ENCODE results near the gene TC2N.
"Not testable (repeated sequence)": the region's sequence is repeated elsewhere in the genome, so short reads cannot be mapped to it uniquely, and the experiment has no call there.

The TC2N gene

GRCh38 chr14:91750634-91751198 is 116.6 kb downstream of the TC2N start:
- TF ChIP-seq CTCF (IDR thresholded peaks at IDR 0.05; ENCODE audit: extremely low read depth, missing control alignments) = no peak
- no peak for DNase-seq (ENCODE audit: low spot score)

- DNase-seq (ENCODE audit: low spot score) = no peak
- TF ChIP-seq CTCF (IDR thresholded peaks at IDR 0.05; ENCODE audit: extremely low read depth, missing control alignments) = no peak
Measured at GRCh38 chr14:91749868-91750267, 117.5 kb downstream of the TC2N start.

- no peak for TF ChIP-seq CTCF (IDR thresholded peaks at IDR 0.05; ENCODE audit: extremely low read depth, missing control alignments)
- no peak for DNase-seq (ENCODE audit: low spot score)
Measured at GRCh38 chr14:91748049-91748448, 119.3 kb downstream of the TC2N start.

- TF ChIP-seq CTCF (IDR thresholded peaks at IDR 0.05; ENCODE audit: extremely low read depth, missing control alignments) = no peak
- DNase-seq (ENCODE audit: low spot score) = no peak
Measured at GRCh38 chr14:91745344-91745743, 122.0 kb downstream of the TC2N start.

- no peak for TF ChIP-seq CTCF (IDR thresholded peaks at IDR 0.05; ENCODE audit: extremely low read depth, missing control alignments)
- no peak for DNase-seq (ENCODE audit: low spot score)
Measured at GRCh38 chr14:91744068-91744480, 123.3 kb downstream of the TC2N start.

GRCh38 chr14:91743305-91743653 is 124.1 kb downstream of the TC2N start:
- no peak for TF ChIP-seq CTCF (IDR thresholded peaks at IDR 0.05; ENCODE audit: extremely low read depth, missing control alignments)
- no peak for DNase-seq (ENCODE audit: low spot score)

GRCh38 chr14:91742621-91743304 is 124.6 kb downstream of the TC2N start:
- TF ChIP-seq CTCF (IDR thresholded peaks at IDR 0.05; ENCODE audit: extremely low read depth, missing control alignments) = no peak
- no peak for DNase-seq (ENCODE audit: low spot score)

GRCh38 chr14:91739867-91740266 is 127.5 kb downstream of the TC2N start:
- DNase-seq (ENCODE audit: low spot score) = not testable (repeated sequence)

All from GM20000 (cell line).